HepG2 (cell line): ENCODE data around the gene B9D2. TPM values are rescaled to one million over a fixed set of nuclear protein-coding genes. Genes with fewer than 3 reads are reported as not detected.

Source experiments
- KMT2A ChIP-seq: sonication (generic); formaldehyde crosslinking; IDR thresholded peaks from 2 replicates; pipeline ENCODE4 v1.4.0; 2020; ENCODE audit warnings: missing genetic modification reagents
- SP140L ChIP-seq: sonication (generic); formaldehyde crosslinking; IDR thresholded peaks from 2 replicates; pipeline ENCODE4 v1.4.0; 2020; ENCODE audit warnings: missing genetic modification reagents, borderline replicate concordance
- XRCC5 ChIP-seq: fragments of 200-400 bp; formaldehyde crosslinking; optimal IDR thresholded peaks from 2 replicates; pipeline ENCODE3; 2017; ENCODE audit warnings: mild to moderate bottlenecking, low read length
- ZBTB40 ChIP-seq, 2 experiments: fragments of 450-650 bp in 1 of 2; sonication (generic) in 1 of 2; formaldehyde crosslinking in 1 of 2; IDR thresholded peaks; 2 replicates each; pipeline versions ENCODE4 v1.6.1 to v1.8.0; 2016 to 2022; ENCODE audit warnings: antibody characterized with exemption in 1 of 2, mild to moderate bottlenecking in 1 of 2, missing genetic modification reagents in 1 of 2
- ZNF142 ChIP-seq: sonication (generic); formaldehyde crosslinking; IDR thresholded peaks from 2 replicates; pipeline ENCODE4 v1.4.0; 2020; ENCODE audit warnings: missing genetic modification reagents
- ZNF18 ChIP-seq: sonication (generic); formaldehyde crosslinking; IDR thresholded peaks from 2 replicates; pipeline ENCODE4 v1.8.0; 2022; ENCODE audit warnings: mild to moderate bottlenecking, missing genetic modification reagents; ENCODE audit not compliant: insufficient replicate concordance
- polyA plus RNA-seq, 8 experiments: library from polyadenylated mRNA; depleted of rRNA in 3 of 8; stranded (reverse) in 7 of 8; unstranded in 1 of 8; fragments of >200 nt; fragmentation: Illumina TruSeq in 4 of 8; extraction: Trizol in 4 of 8; gene quantifications; 2 replicates each; pipeline versions ENCODE4 v1.2.1 to v1.2.3, GENCODE V29; 2011 to 2016; ENCODE audit warnings: low read depth in 4 of 8, missing spikeins in 1 of 8, mixed read lengths in 1 of 8; ENCODE audit not compliant: insufficient read depth in 1 of 8
- total RNA-seq, 5 experiments: library from RNA; depleted of rRNA; stranded (reverse); fragments of >200 nt; fragmentation: Illumina TruSeq; extraction: Trizol; gene quantifications; 2 replicates each; pipeline ENCODE4 v1.2.3, GENCODE V29; 2016; ENCODE audit warnings: low read depth in 1 of 5

B9D2 gene
- total and polyA plus RNA-seq, 2 of the 13 experiments (the other 11 are each of a cell fraction or from before 2014, with no cell fraction given) = 3.1 to 4.4 TPM

- no peak for TF ChIP-seq ZBTB40 (IDR thresholded peaks at IDR 0.05)
- TF ChIP-seq ZBTB40 (CRISPR knock-in tag; IDR thresholded peaks at IDR 0.05) = 0 out of 2 replicates have a peak, but pooled peaks have one; percentile 6
- peak; percentile 3 for TF ChIP-seq ZNF18 (CRISPR knock-in tag)
- TF ChIP-seq ZNF142 (CRISPR knock-in tag) = no peak
- TF ChIP-seq SP140L (CRISPR knock-in tag) = no peak
- TF ChIP-seq KMT2A (CRISPR knock-in tag) = no peak
- peak; percentile 2 for TF ChIP-seq XRCC5
Measured at GRCh38 chr19:41363371-41363752, 587 bp downstream of the B9D2 start (continued).
